Panc1 (cell line): ENCODE data around the gene DHPS.

Experiments
- CTCF ChIP-seq: fragments of 450-650 bp; IDR thresholded peaks from 2 replicates; pipeline ENCODE4 v1.5.1; 2017; ENCODE audit warnings: mild to moderate bottlenecking
- POLR2AphosphoS5 ChIP-seq: IDR thresholded peaks from 2 replicates; pipeline ENCODE4 v1.6.1; 2012; ENCODE audit warnings: mild to moderate bottlenecking, low read depth, low read length, moderate library complexity
- SIN3A ChIP-seq: IDR thresholded peaks from 2 replicates; pipeline ENCODE4 v1.6.1; 2012; ENCODE audit warnings: low read depth, mild to moderate bottlenecking, low read length, moderate library complexity, borderline replicate concordance; ENCODE audit not compliant: insufficient read depth

GRCh38 chr19:12664406-12665280, 17.0 kb downstream of the DHPS start:
- no peak for TF ChIP-seq CTCF
- no peak for TF ChIP-seq POLR2AphosphoS5
- TF ChIP-seq SIN3A: no peak
